Parathyroid adenoma (tissue), 2 donors: ENCODE measurements around the gene NOXRED1.

Experiments
- H2AFZ ChIP-seq: fragments of 300-600 bp; sonication (generic); one replicate; pipeline ENCODE4 v1.7.0; 2017; ENCODE audit warnings: antibody characterized with exemption, mild to moderate bottlenecking
- H3K27ac ChIP-seq: fragments of 300-600 bp; sonication (generic); one replicate; pipeline ENCODE4 v1.7.0; 2017
- H3K27me3 ChIP-seq: fragments of 300-600 bp; sonication (generic); one replicate; pipeline ENCODE4 v1.7.0; 2017; ENCODE audit warnings: low read length; ENCODE audit not compliant: control insufficient read depth, insufficient read depth
- H3K36me3 ChIP-seq: fragments of 300-600 bp; sonication (generic); one replicate; pipeline ENCODE4 v1.7.0; 2017; ENCODE audit warnings: low read length; ENCODE audit not compliant: control insufficient read depth, insufficient read depth
- H3K4me1 ChIP-seq: fragments of 300-600 bp; sonication (generic); one replicate; pipeline ENCODE4 v1.7.0; 2017; ENCODE audit warnings: control low read depth
- H3K4me2 ChIP-seq: fragments of 300-600 bp; sonication (generic); one replicate; pipeline ENCODE4 v1.7.0; 2017; ENCODE audit warnings: low read length
- H3K4me3 ChIP-seq: fragments of 300-600 bp; sonication (generic); one replicate; pipeline ENCODE4 v1.7.0; 2017; ENCODE audit warnings: low read depth, low read length
- H3K79me2 ChIP-seq: fragments of 300-600 bp; sonication (generic); one replicate; pipeline ENCODE4 v1.7.0; 2017; ENCODE audit warnings: control low read depth
- H3K9ac ChIP-seq: fragments of 300-600 bp; sonication (generic); one replicate; pipeline ENCODE4 v1.7.0; 2017; ENCODE audit warnings: mild to moderate bottlenecking
- H3K9me3 ChIP-seq: fragments of 300-600 bp; sonication (generic); one replicate; pipeline ENCODE4 v1.7.0; 2017; ENCODE audit warnings: low read length; ENCODE audit not compliant: control insufficient read depth
- TF ChIP-seq, protein P1 (sequence below): fragments of 300-600 bp; sonication (generic); IDR thresholded peaks from one replicate; pipeline ENCODE4 v1.7.0; 2017; ENCODE audit warnings: antibody characterized with exemption, mild to moderate bottlenecking
- donor health status: primary hyperparathyroidism.

NOXRED1 gene

DNA sequence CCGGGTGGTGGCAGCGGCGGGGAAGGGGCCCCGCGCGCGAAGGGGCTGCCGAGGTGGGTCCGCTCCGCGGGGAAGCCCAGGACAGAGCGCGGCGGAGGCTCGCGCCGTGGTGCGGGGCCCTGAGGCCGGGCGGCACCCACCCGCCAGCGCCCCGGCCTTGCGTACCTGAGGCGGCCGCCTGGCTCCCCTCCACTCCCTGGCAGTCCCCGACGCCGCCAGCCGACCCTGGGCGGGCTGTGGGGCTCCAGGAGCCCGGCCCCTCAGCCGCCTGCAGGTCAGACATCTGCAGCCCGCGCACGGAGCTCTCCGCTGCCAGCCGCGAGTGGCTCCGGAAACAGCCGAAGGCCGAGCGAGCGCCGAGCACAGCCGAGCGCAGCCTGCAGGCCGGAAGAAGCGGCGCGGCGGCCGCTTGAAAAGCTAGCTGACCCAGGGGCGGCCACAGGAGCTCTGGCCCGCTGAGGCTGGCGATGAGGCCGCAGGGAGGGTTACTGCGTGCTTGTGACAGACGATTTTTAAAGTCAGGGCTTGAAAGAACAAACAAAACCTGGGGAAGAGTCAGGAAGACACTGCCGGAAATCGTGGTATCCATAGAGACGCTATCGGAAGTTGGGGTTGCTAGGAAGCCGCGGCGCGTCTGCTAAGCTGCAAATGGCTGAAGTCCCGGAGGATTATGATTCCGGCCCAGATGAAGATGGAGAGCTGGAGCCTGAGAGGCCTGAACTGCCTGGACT lies 46.4 kb downstream of the NOXRED1 start, which contains the start of the genes SAMD15 and TMED8:
Gene SAMD15 (plus strand): TSS at position 609 of the 731 bp plus-strand sequence. CDS start 40 bp downstream, at position 649.
Gene TMED8 (minus strand): TSS at position 324 of the 731 bp plus-strand sequence. CDS start 41 bp downstream, at position 283.
- no peaks in the 10 kb centered on the region for H3K9me3 ChIP-seq
- H3K27me3 ChIP-seq: no peaks in the 10 kb centered on the region
- peak within 1 kb of the TSS; percentile 86 for H3K27ac ChIP-seq
- peaks cover 22% of the 10 kb centered on the region for H3K79me2 ChIP-seq
- peak within 1 kb of the TSS; percentile 89 for H3K4me2 ChIP-seq
- peak within 1 kb of the TSS; percentile 83 for H2AFZ ChIP-seq
- H3K36me3 ChIP-seq: no peaks in the 10 kb centered on the region
- H3K4me3 ChIP-seq: peak within 1 kb of the TSS; percentile 96
- peaks cover 4% of the 10 kb centered on the region for H3K4me1 ChIP-seq
- H3K9ac ChIP-seq: peak within 1 kb of the TSS; percentile 51
- TF ChIP-seq, protein P1, sequence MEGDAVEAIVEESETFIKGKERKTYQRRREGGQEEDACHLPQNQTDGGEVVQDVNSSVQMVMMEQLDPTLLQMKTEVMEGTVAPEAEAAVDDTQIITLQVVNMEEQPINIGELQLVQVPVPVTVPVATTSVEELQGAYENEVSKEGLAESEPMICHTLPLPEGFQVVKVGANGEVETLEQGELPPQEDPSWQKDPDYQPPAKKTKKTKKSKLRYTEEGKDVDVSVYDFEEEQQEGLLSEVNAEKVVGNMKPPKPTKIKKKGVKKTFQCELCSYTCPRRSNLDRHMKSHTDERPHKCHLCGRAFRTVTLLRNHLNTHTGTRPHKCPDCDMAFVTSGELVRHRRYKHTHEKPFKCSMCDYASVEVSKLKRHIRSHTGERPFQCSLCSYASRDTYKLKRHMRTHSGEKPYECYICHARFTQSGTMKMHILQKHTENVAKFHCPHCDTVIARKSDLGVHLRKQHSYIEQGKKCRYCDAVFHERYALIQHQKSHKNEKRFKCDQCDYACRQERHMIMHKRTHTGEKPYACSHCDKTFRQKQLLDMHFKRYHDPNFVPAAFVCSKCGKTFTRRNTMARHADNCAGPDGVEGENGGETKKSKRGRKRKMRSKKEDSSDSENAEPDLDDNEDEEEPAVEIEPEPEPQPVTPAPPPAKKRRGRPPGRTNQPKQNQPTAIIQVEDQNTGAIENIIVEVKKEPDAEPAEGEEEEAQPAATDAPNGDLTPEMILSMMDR: peak; percentile 49

DNA sequence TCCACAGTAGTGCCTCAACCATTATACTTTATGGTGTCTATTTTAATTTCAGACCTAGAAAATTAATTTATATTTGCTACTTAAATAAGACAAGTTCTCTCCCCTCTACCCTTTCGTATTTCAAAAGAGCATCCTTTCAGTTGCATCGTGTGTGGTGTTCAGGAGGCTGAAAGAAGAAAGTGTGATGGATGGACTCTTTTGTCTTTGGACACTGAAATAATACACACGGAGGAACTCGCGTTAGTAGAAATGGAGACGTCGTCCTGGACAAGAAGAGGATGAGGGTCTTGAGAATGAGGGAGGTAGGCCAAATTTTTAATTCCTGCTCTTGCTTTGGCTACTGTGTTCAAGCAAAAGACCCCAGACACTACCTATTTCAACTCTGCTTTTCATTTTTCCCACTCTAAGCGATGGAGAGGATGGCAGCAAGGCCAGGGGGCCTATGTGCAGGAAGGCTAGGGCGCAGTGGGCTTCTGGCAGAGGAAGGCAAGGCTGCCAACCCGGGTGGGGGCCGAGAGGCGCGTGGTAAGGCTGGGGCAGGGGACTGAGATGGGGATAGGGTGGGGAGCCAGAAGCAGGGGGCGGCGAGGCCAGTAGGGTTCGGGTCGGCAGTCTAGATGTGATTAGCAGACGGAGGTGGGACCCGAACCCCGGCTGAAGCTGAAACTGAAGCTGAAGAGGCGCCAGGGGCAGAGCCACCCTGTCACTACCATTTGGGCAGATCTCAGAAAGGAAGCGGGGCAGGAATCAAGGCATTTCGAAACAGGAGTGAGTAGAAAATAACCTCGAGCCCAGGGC lies 47.2 kb downstream of the NOXRED1 start:
- TF ChIP-seq, protein P1: no peak
- Histone ChIP-seq H2AFZ (peak overlapping the region; percentile 83), H3K27me3 (no peaks in the 10 kb centered on the region), H3K4me2 (peak overlapping the region; percentile 89), H3K4me3 (peak overlapping the region; percentile 96), H3K36me3 (no peaks in the 10 kb centered on the region), H3K79me2 (peaks cover 22% of the 10 kb centered on the region), H3K27ac (peak overlapping the region; percentile 86), H3K9ac (peak overlapping the region; percentile 51), H3K9me3 (no peaks in the 10 kb centered on the region), H3K4me1 (peaks cover 4% of the 10 kb centered on the region)

DNA sequence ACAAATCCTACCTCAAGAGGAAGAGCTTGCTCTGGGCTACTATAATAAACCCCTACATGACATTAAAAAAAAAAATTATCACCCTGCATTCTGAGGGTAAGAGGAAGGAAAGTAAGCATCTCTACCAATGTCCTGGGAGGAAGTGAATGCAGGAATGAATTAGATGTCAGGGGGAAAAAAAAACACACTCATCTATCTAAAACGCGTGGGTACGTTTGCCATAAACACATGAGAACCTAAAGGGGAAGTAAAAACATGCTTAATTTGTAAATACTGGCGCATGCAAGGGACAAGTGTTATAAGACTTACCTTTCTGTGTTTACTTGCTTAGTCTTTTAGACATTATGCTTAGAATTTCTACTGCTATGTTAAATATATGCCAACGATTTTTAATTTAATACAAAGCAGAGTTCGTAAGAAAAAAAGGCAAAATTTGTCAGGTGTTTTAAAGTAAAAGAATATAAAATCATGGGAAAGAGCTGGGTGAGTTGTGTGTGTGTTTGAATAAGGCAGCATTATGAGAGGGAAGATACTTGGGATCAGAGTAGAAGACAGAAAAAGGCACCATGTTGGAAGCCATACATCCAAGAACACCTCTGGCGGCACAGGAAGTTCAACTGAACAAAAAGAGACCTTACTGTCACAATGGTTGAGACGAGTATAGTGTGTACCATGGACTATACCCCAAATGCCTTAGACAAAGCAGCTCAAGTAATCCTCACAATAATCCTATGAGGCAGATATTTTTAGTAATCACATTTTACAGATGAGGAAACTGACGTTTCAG lies 48.0 kb downstream of the NOXRED1 start:
- Histone ChIP-seq H3K4me3 (peak overlapping the region; percentile 11), H3K4me2 (peak overlapping the region; percentile 89), H3K4me1 (peaks cover 4% of the 10 kb centered on the region), H3K79me2 (peaks cover 22% of the 10 kb centered on the region), H3K27me3 (no peaks in the 10 kb centered on the region), H3K9ac (no peak overlapping the region), H3K36me3 (no peaks in the 10 kb centered on the region), H2AFZ (no peak overlapping the region), H3K9me3 (no peaks in the 10 kb centered on the region), H3K27ac (no peak overlapping the region)
- TF ChIP-seq, protein P1: no peak

DNA sequence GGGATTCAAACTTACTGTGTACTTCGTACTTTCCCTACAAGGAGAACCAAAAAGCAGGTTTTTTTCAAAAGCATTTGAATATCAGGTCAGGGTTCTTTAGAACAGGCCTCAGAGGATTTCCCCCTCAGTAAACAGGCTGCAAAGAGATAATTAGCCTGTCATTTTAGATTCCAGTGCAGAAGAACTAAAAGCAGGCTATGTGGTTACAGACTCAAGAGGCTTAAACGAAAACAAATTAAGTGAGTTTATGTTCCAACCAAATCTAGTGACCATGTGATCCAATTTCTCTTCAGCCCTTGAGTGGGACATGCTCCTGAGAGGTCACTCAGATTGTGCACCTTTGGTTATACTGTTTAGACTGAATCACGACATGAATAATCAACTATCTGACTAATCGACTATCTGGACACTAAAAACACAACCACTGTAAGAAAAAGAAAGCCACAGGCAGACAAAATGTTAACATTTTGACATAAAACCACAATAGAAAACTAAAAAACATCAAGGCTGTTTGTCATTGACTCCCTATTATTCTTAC lies 51.0 kb downstream of the NOXRED1 start:
- Histone ChIP-seq H2AFZ (no peak overlapping the region), H3K4me3 (no peak overlapping the region), H3K9ac (no peak overlapping the region), H3K36me3 (no peaks in the 10 kb centered on the region), H3K79me2 (peaks cover 33% of the 10 kb centered on the region), H3K27me3 (no peaks in the 10 kb centered on the region), H3K4me1 (no peaks in the 10 kb centered on the region), H3K4me2 (no peak overlapping the region), H3K27ac (no peak overlapping the region), H3K9me3 (no peaks in the 10 kb centered on the region)
- TF ChIP-seq, protein P1: no peak
